ENCODE results near the gene TDG. TPM values are rescaled to one million over a fixed set of nuclear protein-coding genes. Genes with fewer than 3 reads are reported as not detected.
A peak's percentile ranks its signal among the peaks of the same experiment; 100 is the strongest.

The TDG gene
- total RNA-seq, 2 donors from 2014 or later, result 53.4 to 58.1 TPM

DNA sequence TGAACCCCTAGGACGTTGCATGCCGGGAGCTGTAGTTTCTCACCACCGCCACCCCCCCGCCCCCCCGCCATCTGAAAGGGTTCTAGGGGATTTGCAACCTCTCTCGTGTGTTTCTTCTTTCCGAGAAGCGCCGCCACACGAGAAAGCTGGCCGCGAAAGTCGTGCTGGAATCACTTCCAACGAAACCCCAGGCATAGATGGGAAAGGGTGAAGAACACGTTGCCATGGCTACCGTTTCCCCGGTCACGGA, 36.0 kb upstream of the TDG start:
- H3K36me3 ChIP-seq (ENCODE audit: control insufficient read depth, insufficient read depth, low read length), result peaks cover 36% of the 10 kb centered on the region
- H3K9ac ChIP-seq (ENCODE audit: extremely low read depth, low read length, poor library complexity, severe bottlenecking), result peak overlapping the region; percentile 98
- H3K36me3 Mint-ChIP-seq (ENCODE audit: low read depth), result peaks cover 36% of the 10 kb centered on the region
- no peaks in the 10 kb centered on the region for H3K27me3 ChIP-seq (ENCODE audit: control insufficient read depth, insufficient read depth, low read length, poor library complexity, severe bottlenecking)
- TF ChIP-seq, protein P1, sequence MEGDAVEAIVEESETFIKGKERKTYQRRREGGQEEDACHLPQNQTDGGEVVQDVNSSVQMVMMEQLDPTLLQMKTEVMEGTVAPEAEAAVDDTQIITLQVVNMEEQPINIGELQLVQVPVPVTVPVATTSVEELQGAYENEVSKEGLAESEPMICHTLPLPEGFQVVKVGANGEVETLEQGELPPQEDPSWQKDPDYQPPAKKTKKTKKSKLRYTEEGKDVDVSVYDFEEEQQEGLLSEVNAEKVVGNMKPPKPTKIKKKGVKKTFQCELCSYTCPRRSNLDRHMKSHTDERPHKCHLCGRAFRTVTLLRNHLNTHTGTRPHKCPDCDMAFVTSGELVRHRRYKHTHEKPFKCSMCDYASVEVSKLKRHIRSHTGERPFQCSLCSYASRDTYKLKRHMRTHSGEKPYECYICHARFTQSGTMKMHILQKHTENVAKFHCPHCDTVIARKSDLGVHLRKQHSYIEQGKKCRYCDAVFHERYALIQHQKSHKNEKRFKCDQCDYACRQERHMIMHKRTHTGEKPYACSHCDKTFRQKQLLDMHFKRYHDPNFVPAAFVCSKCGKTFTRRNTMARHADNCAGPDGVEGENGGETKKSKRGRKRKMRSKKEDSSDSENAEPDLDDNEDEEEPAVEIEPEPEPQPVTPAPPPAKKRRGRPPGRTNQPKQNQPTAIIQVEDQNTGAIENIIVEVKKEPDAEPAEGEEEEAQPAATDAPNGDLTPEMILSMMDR (conservative IDR thresholded peaks at IDR 0.05), result no peak
- H3K27me3 Mint-ChIP-seq (ENCODE audit: insufficient read depth), result peaks cover under 1% of the 10 kb centered on the region
- DNase-seq, result no peak
- H3K4me3 Mint-ChIP-seq, result peak overlapping the region; percentile 82
- peak overlapping the region; percentile 86 for H3K4me3 ChIP-seq (ENCODE audit: low read length)
- peak overlapping the region; percentile 93 for H3K27ac ChIP-seq (ENCODE audit: low read depth, low read length)
- no peaks in the 10 kb centered on the region for H3K9me3 ChIP-seq (ENCODE audit: control insufficient read depth, low read length)
- 0% methylated on average over 4 to 17 of the region's 18 CpGs for WGBS, 2 experiments (ENCODE audit: insufficient coverage in 1 of 2, insufficient read length in 1 of 2)
- peaks cover 5% of the 10 kb centered on the region for H3K4me1 ChIP-seq (ENCODE audit: control insufficient read depth, insufficient read depth, low read length)
- H3K4me1 Mint-ChIP-seq, result peaks cover 44% of the 10 kb centered on the region
- no peaks in the 10 kb centered on the region for H3K9me3 Mint-ChIP-seq
- peak overlapping the region; percentile 91 for H3K27ac Mint-ChIP-seq

DNA sequence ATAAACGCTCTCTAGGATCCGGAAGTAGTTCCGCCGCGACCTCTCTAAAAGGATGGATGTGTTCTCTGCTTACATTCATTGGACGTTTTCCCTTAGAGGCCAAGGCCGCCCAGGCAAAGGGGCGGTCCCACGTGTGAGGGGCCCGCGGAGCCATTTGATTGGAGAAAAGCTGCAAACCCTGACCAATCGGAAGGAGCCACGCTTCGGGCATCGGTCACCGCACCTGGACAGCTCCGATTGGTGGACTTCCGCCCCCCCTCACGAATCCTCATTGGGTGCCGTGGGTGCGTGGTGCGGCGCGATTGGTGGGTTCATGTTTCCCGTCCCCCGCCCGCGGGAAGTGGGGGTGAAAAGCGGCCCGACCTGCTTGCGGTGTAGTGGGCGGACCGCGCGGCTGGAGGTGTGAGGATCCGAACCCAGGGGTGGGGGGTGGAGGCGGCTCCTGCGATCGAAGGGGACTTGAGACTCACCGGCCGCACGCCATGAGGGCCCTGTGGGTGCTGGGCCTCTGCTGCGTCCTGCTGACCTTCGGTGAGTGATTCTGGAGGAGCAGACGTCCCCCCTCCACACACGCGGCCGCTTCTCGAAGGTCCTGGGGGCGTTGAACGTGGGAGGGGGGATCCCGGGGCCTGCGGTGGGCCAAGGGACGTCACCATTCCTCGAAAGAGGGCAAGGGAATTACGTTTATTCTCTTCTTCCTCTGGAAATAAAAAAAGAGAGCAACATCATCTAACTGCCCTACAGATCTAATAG, 35.5 kb upstream of the TDG start, which contains the start of gene HSP90B1:
Gene HSP90B1, plus strand, starts transcription at position 377 of the 753 bp plus-strand sequence. Its CDS starts 106 bp downstream, at position 483.
- H3K27ac Mint-ChIP-seq, result peak within 1 kb of the TSS; percentile 91
- H3K27me3 ChIP-seq (ENCODE audit: control insufficient read depth, insufficient read depth, low read length, poor library complexity, severe bottlenecking), result no peaks in the 10 kb centered on the region
- H3K4me3 ChIP-seq (ENCODE audit: low read length), result peak within 1 kb of the TSS; percentile 98
- peak; percentile 100 for DNase-seq
- peak within 1 kb of the TSS; percentile 82 for H3K4me3 Mint-ChIP-seq
- H3K4me1 ChIP-seq (ENCODE audit: control insufficient read depth, insufficient read depth, low read length), result peaks cover 5% of the 10 kb centered on the region
- WGBS, 2 experiments (ENCODE audit: insufficient coverage in 1 of 2, insufficient read length in 1 of 2), result 0 to 1% methylated on average over 17 to 54 of the region's 56 CpGs
- peaks cover 47% of the 10 kb centered on the region for H3K4me1 Mint-ChIP-seq
- H3K27me3 Mint-ChIP-seq (ENCODE audit: insufficient read depth), result no peaks in the 10 kb centered on the region
- TF ChIP-seq, protein P1 (conservative IDR thresholded peaks at IDR 0.05), result no peak
- peaks cover 41% of the 10 kb centered on the region for H3K36me3 ChIP-seq (ENCODE audit: control insufficient read depth, insufficient read depth, low read length)
- no peaks in the 10 kb centered on the region for H3K9me3 ChIP-seq (ENCODE audit: control insufficient read depth, low read length)
- H3K36me3 Mint-ChIP-seq (ENCODE audit: low read depth), result peaks cover 41% of the 10 kb centered on the region
- H3K9ac ChIP-seq (ENCODE audit: extremely low read depth, low read length, poor library complexity, severe bottlenecking), result peak within 1 kb of the TSS; percentile 98
- H3K9me3 Mint-ChIP-seq, result no peaks in the 10 kb centered on the region
- H3K27ac ChIP-seq (ENCODE audit: low read depth, low read length), result peak within 1 kb of the TSS; percentile 93

DNA sequence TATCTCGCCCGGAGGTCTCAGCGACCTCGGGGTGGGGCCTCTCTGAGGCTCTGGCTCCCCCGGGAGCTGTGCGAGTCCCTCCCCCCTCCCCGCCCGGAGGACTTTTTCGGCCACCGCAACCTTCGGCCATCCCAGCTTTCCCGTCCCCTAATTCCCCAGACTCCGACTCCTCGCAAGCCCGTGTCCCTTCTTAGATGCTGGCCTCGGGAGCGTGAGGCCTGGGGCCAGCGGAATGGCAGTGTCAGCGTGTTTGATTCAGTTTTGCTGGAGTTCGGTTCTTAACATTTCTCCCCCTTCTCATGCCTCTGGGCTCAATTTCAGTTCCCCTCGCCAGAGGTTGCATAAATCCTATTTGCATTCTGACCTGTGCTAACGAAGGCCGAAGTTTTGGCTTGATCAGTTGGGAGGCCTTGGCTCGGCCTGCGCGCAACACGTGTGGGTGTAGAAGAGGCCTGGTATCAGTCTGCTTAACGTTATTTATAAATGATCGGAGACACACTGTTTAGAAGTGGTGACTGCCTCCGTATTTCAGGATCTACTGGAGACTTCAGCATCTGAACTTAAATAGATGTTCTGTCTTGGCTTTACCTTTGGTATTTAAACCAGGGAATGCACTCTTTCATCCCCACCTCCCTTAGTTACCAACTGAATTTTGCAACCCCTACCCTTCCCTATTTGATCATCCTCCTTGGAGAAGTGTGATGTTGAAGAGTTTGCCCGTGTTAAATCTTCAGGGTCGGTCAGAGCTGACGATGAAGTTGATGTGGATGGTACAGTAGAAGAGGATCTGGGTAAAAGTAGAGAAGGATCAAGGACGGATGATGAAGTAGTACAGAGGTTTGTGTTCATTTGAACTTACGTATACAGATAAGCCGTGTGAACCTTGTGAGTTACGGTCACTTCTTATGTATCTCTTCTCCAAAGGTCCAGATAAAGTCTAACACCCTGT, 34.6 kb upstream of the TDG start:
- H3K36me3 ChIP-seq (ENCODE audit: control insufficient read depth, insufficient read depth, low read length), result peaks cover 49% of the 10 kb centered on the region
- no peak for DNase-seq
- Mint-ChIP-seq H3K27ac (peak overlapping the region; percentile 91), H3K4me1 (peaks cover 51% of the 10 kb centered on the region), H3K9me3 (no peaks in the 10 kb centered on the region), H3K27me3 (ENCODE audit: insufficient read depth) (no peaks in the 10 kb centered on the region), H3K36me3 (ENCODE audit: low read depth) (peaks cover 49% of the 10 kb centered on the region), H3K4me3 (peak overlapping the region; percentile 82)
- 3 to 5% methylated on average over 9 to 37 of the region's 37 CpGs for WGBS, 2 experiments (ENCODE audit: insufficient coverage in 1 of 2, insufficient read length in 1 of 2)
- peak overlapping the region; percentile 98 for H3K4me3 ChIP-seq (ENCODE audit: low read length)
- TF ChIP-seq, protein P1 (conservative IDR thresholded peaks at IDR 0.05), result no peak
- no peaks in the 10 kb centered on the region for H3K27me3 ChIP-seq (ENCODE audit: control insufficient read depth, insufficient read depth, low read length, poor library complexity, severe bottlenecking)
- peak overlapping the region; percentile 91 for H3K27ac ChIP-seq (ENCODE audit: low read depth, low read length)
- H3K9me3 ChIP-seq (ENCODE audit: control insufficient read depth, low read length), result no peaks in the 10 kb centered on the region
- H3K9ac ChIP-seq (ENCODE audit: extremely low read depth, low read length, poor library complexity, severe bottlenecking), result peak overlapping the region; percentile 98
- peaks cover 5% of the 10 kb centered on the region for H3K4me1 ChIP-seq (ENCODE audit: control insufficient read depth, insufficient read depth, low read length)
